Mesendoderm (in vitro differentiated cells): ENCODE data around the gene CHST15.

Experiments
- DNase-seq: peaks from one replicate; pipeline ENCODE4 v3.0.0; 2013
- H2AK5ac ChIP-seq: 2 replicates; pipeline ENCODE4 v1.6.1; 2013; ENCODE audit warnings: low read length, inconsistent platforms
- H2BK120ac ChIP-seq: 2 replicates; pipeline ENCODE4 v1.6.1; 2013; ENCODE audit warnings: low read depth, mild to moderate bottlenecking, low read length, moderate library complexity, mixed read lengths
- H2BK15ac ChIP-seq: replicated peaks from 2 replicates; pipeline ENCODE4 v1.6.1; 2013; ENCODE audit warnings: low read depth, mild to moderate bottlenecking, moderate library complexity
- H2BK5ac ChIP-seq: 2 replicates; pipeline ENCODE4 v1.6.1; 2013; ENCODE audit warnings: low read length, inconsistent platforms
- H3K18ac ChIP-seq: 2 replicates; pipeline ENCODE4 v1.6.1; 2013; ENCODE audit warnings: mild to moderate bottlenecking, low read length, mixed read lengths
- H3K23ac ChIP-seq: one replicate; pipeline ENCODE4 v1.6.1; 2013; ENCODE audit warnings: low read length
- H3K27ac ChIP-seq: 2 replicates; pipeline ENCODE4 v1.5.1; 2013; ENCODE audit warnings: low read depth, mild to moderate bottlenecking, inconsistent platforms, low read length, moderate library complexity
- H3K27me3 ChIP-seq: 2 replicates; pipeline ENCODE4 v1.6.1; 2013; ENCODE audit warnings: low read length, control low read depth, mild to moderate bottlenecking, inconsistent platforms; ENCODE audit not compliant: insufficient read depth, poor library complexity
- H3K36me3 ChIP-seq: 2 replicates; pipeline ENCODE4 v1.6.1; 2013; ENCODE audit warnings: low read length, inconsistent platforms; ENCODE audit not compliant: control insufficient read depth, insufficient read depth
- H3K4ac ChIP-seq: one replicate; pipeline ENCODE4 v1.6.1; 2013; ENCODE audit warnings: low read depth, mild to moderate bottlenecking, low read length, moderate library complexity
- H3K4me1 ChIP-seq: 2 replicates; pipeline ENCODE4 v1.6.1; 2013; ENCODE audit warnings: low read depth, low read length, inconsistent platforms; ENCODE audit not compliant: control insufficient read depth
- H3K4me2 ChIP-seq: 2 replicates; pipeline ENCODE4 v1.6.1; 2013; ENCODE audit warnings: low read length
- H3K4me3 ChIP-seq: 2 replicates; pipeline ENCODE4 v1.5.1; 2013; ENCODE audit warnings: mild to moderate bottlenecking, low read length
- H3K56ac ChIP-seq: one replicate; pipeline ENCODE4 v1.6.1; 2013; ENCODE audit warnings: low read length
- H3K79me1 ChIP-seq: 2 replicates; pipeline ENCODE4 v1.6.1; 2013; ENCODE audit warnings: low read length, inconsistent platforms
- H3K79me2 ChIP-seq: 2 replicates; pipeline ENCODE4 v1.6.1; 2013; ENCODE audit warnings: mild to moderate bottlenecking, low read length; ENCODE audit not compliant: control insufficient read depth, insufficient read depth
- H3K9ac ChIP-seq: 2 replicates; pipeline ENCODE4 v1.6.1; 2013; ENCODE audit warnings: low read length, inconsistent platforms
- H4K5ac ChIP-seq: one replicate; pipeline ENCODE4 v1.6.1; 2013; ENCODE audit warnings: low read length
- H4K8ac ChIP-seq: one replicate; pipeline ENCODE4 v1.6.1; 2013; ENCODE audit warnings: low read depth, mild to moderate bottlenecking, control low read depth, low read length, moderate library complexity
- WGBS: extraction: QIAGEN DNeasy Blood & Tissue Kit; methylation state at CpG from one replicate; pipeline ENCODE4 v1.1.7; 2013; ENCODE audit warnings: low lambda C conversion rate, missing lambda C conversion rate; ENCODE audit not compliant: insufficient coverage; ENCODE audit errors: extremely low coverage; 5-methylcytosine and 5-hydroxymethylcytosine counted together

Gene CHST15

GRCh38 chr10:124077208-124077993 is 16.0 kb downstream of the CHST15 start:
- no peak for DNase-seq
- no peak overlapping the region for H2BK5ac ChIP-seq
- H2BK15ac ChIP-seq, result no peak overlapping the region
- peaks cover 3% of the 10 kb centered on the region for H3K4me1 ChIP-seq
- peaks cover 15% of the 10 kb centered on the region for H3K79me1 ChIP-seq
- no peak overlapping the region for H3K18ac ChIP-seq
- no peak overlapping the region for H4K8ac ChIP-seq
- H3K9ac ChIP-seq, result no peak overlapping the region
- WGBS, result no CpG with 5 or more reads among the region's 12 CpGs
- H2AK5ac ChIP-seq, result no peak overlapping the region
- no peak overlapping the region for H3K4ac ChIP-seq
- H3K27ac ChIP-seq, result no peak overlapping the region
- no peak overlapping the region for H4K5ac ChIP-seq
- H3K56ac ChIP-seq, result no peak overlapping the region
- no peak overlapping the region for H2BK120ac ChIP-seq
- H3K4me2 ChIP-seq, result no peak overlapping the region
- H3K79me2 ChIP-seq, result peaks cover 2% of the 10 kb centered on the region
- H3K27me3 ChIP-seq, result no peaks in the 10 kb centered on the region
- H3K36me3 ChIP-seq, result no peaks in the 10 kb centered on the region
- no peak overlapping the region for H3K23ac ChIP-seq
- H3K4me3 ChIP-seq, result no peak overlapping the region

- Histone ChIP-seq H3K23ac (no peak overlapping the region), H3K56ac (no peak overlapping the region), H3K36me3 (no peaks in the 10 kb centered on the region), H2BK120ac (no peak overlapping the region), H4K5ac (no peak overlapping the region), H4K8ac (no peak overlapping the region), H3K4me3 (no peak overlapping the region), H3K27ac (no peak overlapping the region), H2AK5ac (no peak overlapping the region), H2BK15ac (no peak overlapping the region), H3K4ac (no peak overlapping the region), H3K18ac (no peak overlapping the region), H3K4me2 (no peak overlapping the region), H3K27me3 (no peaks in the 10 kb centered on the region), H3K79me2 (peaks cover 2% of the 10 kb centered on the region), H3K4me1 (peaks cover 2% of the 10 kb centered on the region), H3K9ac (no peak overlapping the region), H3K79me1 (peaks cover 18% of the 10 kb centered on the region), H2BK5ac (no peak overlapping the region)
- peak; percentile 11 for DNase-seq
- no CpG with 5 or more reads among the region's 9 CpGs for WGBS
Observed at GRCh38 chr10:124076148-124076733, 17.2 kb downstream of the CHST15 start.

GRCh38 chr10:124075231-124075955 is 18.0 kb downstream of the CHST15 start:
- Histone ChIP-seq H4K8ac (no peak overlapping the region), H3K18ac (peak overlapping the region; percentile 16), H2BK5ac (no peak overlapping the region), H2BK15ac (no peak overlapping the region), H4K5ac (no peak overlapping the region), H3K79me2 (peaks cover 4% of the 10 kb centered on the region), H3K4me1 (peaks cover 2% of the 10 kb centered on the region), H3K4me3 (no peak overlapping the region), H3K56ac (no peak overlapping the region), H3K4me2 (no peak overlapping the region), H3K9ac (no peak overlapping the region), H2BK120ac (no peak overlapping the region), H3K27ac (no peak overlapping the region), H3K23ac (no peak overlapping the region), H3K27me3 (no peaks in the 10 kb centered on the region), H3K36me3 (no peaks in the 10 kb centered on the region), H3K79me1 (peaks cover 15% of the 10 kb centered on the region), H3K4ac (no peak overlapping the region), H2AK5ac (no peak overlapping the region)
- no peak for DNase-seq
- WGBS, result no CpG with 5 or more reads among the region's 12 CpGs

- no peak overlapping the region for H2BK120ac ChIP-seq
- no peak overlapping the region for H3K4me3 ChIP-seq
Observed at GRCh38 chr10:124074501-124075109, 18.8 kb downstream of the CHST15 start.

GRCh38 chr10:124073978-124074377 is 19.4 kb downstream of the CHST15 start:
- Histone ChIP-seq H3K56ac (no peak overlapping the region), H3K27ac (no peak overlapping the region), H3K36me3 (no peaks in the 10 kb centered on the region), H3K4me1 (peaks cover 2% of the 10 kb centered on the region), H3K9ac (no peak overlapping the region), H4K8ac (no peak overlapping the region), H3K27me3 (no peaks in the 10 kb centered on the region), H3K4me2 (no peak overlapping the region), H2BK15ac (no peak overlapping the region), H3K23ac (no peak overlapping the region), H3K18ac (no peak overlapping the region), H2AK5ac (no peak overlapping the region), H4K5ac (no peak overlapping the region), H2BK5ac (no peak overlapping the region), H3K79me2 (peaks cover 2% of the 10 kb centered on the region), H3K4me3 (no peak overlapping the region), H3K79me1 (peaks cover 10% of the 10 kb centered on the region), H2BK120ac (no peak overlapping the region), H3K4ac (no peak overlapping the region)
- no peak for DNase-seq
- no CpG with 5 or more reads among the region's 5 CpGs for WGBS

More at GRCh38 chr10:124074501-124075109, 18.8 kb downstream of the CHST15 start:
- H3K79me1 ChIP-seq, result peaks cover 13% of the 10 kb centered on the region
- no peak overlapping the region for H2BK5ac ChIP-seq
- H4K5ac ChIP-seq, result no peak overlapping the region
- DNase-seq, result no peak
- no peak overlapping the region for H2BK15ac ChIP-seq
- peaks cover 2% of the 10 kb centered on the region for H3K4me1 ChIP-seq
- H4K8ac ChIP-seq, result no peak overlapping the region
- H3K4ac ChIP-seq, result no peak overlapping the region
- H3K23ac ChIP-seq, result no peak overlapping the region
- no peaks in the 10 kb centered on the region for H3K36me3 ChIP-seq
- no peak overlapping the region for H2AK5ac ChIP-seq
- H3K27ac ChIP-seq, result no peak overlapping the region
- H3K18ac ChIP-seq, result no peak overlapping the region
- H3K9ac ChIP-seq, result no peak overlapping the region
- H3K56ac ChIP-seq, result no peak overlapping the region
- no peaks in the 10 kb centered on the region for H3K27me3 ChIP-seq
- H3K79me2 ChIP-seq, result peaks cover 4% of the 10 kb centered on the region
- H3K4me2 ChIP-seq, result no peak overlapping the region
- no CpG with 5 or more reads among the region's 12 CpGs for WGBS
